Gastrocnemius medialis (tissue), 4 donors: ENCODE measurements around the gene FYB2.

Source experiments
- CTCF ChIP-seq, 5 experiments: fragments of 450-650 bp in 3 of 5; fragments of 200-600 bp in 2 of 5; sonication (generic) in 2 of 5; IDR thresholded peaks in 4 of 5; conservative IDR thresholded peaks in 1 of 5; 1 replicate in 4 of 5; 2 replicates in 1 of 5; pipeline ENCODE4 v1.5.1; 2016 to 2019; ENCODE audit warnings: antibody characterized with exemption in 5 of 5, mild to moderate bottlenecking in 3 of 5, moderate library complexity in 3 of 5
- POLR2A ChIP-seq, 2 donors: fragments of 450-650 bp; IDR thresholded peaks; one replicate each; pipeline ENCODE4 v1.6.1; 2017; ENCODE audit warnings: antibody characterized with exemption in 2 of 2, mild to moderate bottlenecking in 2 of 2, moderate library complexity in 2 of 2

GRCh38 chr1:56816264-56816663 is 2.9 kb downstream of the FYB2 start:
- TF ChIP-seq CTCF (IDR thresholded peaks at IDR 0.05 in 4 of 5, conservative IDR thresholded peaks at IDR 0.05 in 1 of 5) (no peak), POLR2A (IDR thresholded peaks at IDR 0.05) (no peak)
